Inflammatory macrophage treated with lipopolysaccharide for 1 hour (primary cell): ENCODE measurements around the gene PNRC1.
"Not testable (repeated sequence)": the region's sequence is repeated elsewhere in the genome, so short reads cannot be mapped to it uniquely, and the experiment has no call there.

Source experiments
- DNase-seq, 2 donors: peaks; one replicate each; pipeline ENCODE4 v3.0.0-alpha.2; 2020 to 2022

The PNRC1 gene

GRCh38 chr6:89059227-89059626 lies 21.3 kb upstream of the PNRC1 start:
- no peak for DNase-seq

GRCh38 chr6:89063881-89064280 lies 16.7 kb upstream of the PNRC1 start:
- no peak for DNase-seq

- not testable (repeated sequence) for DNase-seq
These were observed 15.6 kb upstream of the PNRC1 start for GRCh38 chr6:89064931-89065330.

- DNase-seq = not testable (repeated sequence)
These were observed 14.4 kb upstream of the PNRC1 start for GRCh38 chr6:89066121-89066520.

- peak; percentile 60 to 82 for DNase-seq
These were observed 13.5 kb upstream of the PNRC1 start for GRCh38 chr6:89066940-89067646.

GRCh38 chr6:89067796-89068195 lies 12.8 kb upstream of the PNRC1 start:
- no peak for DNase-seq

- no peak for DNase-seq
These were observed 11.9 kb upstream of the PNRC1 start for GRCh38 chr6:89068695-89069094.

GRCh38 chr6:89069536-89070163 lies 10.9 kb upstream of the PNRC1 start:
- DNase-seq = no peak

GRCh38 chr6:89071036-89071435 lies 9.5 kb upstream of the PNRC1 start:
- no peak for DNase-seq

GRCh38 chr6:89073014-89073620 lies 7.4 kb upstream of the PNRC1 start:
- DNase-seq = peak; percentile 70 to 83

- no peak for DNase-seq
These were observed 6.7 kb upstream of the PNRC1 start for GRCh38 chr6:89073840-89074239.

- DNase-seq = peak; percentile 82
These were observed 878 bp upstream of the PNRC1 start for GRCh38 chr6:89079511-89080234.

- no peak for DNase-seq
These were observed 525 bp downstream of the PNRC1 start for GRCh38 chr6:89081129-89081422.

- DNase-seq = peak; percentile 90 to 96
These were observed 1.1 kb downstream of the PNRC1 start for GRCh38 chr6:89081423-89082322.

- peak in 1 of 2 donors; percentile 61 for DNase-seq
These were observed 1.9 kb downstream of the PNRC1 start for GRCh38 chr6:89082486-89082891.

- DNase-seq = no peak
These were observed 4.0 kb downstream of the PNRC1 start for GRCh38 chr6:89084542-89084941.

- DNase-seq = peak in 1 of 2 donors; percentile 19
These were observed 4.4 kb downstream of the PNRC1 start for GRCh38 chr6:89084954-89085353.

- peak in 1 of 2 donors; percentile 21 for DNase-seq
These were observed 5.1 kb downstream of the PNRC1 start for GRCh38 chr6:89085409-89086205.

- DNase-seq = peak; percentile 86 to 92
These were observed 7.3 kb downstream of the PNRC1 start for GRCh38 chr6:89087881-89088280.

- DNase-seq = no peak
These were observed 17.9 kb downstream of the PNRC1 start for GRCh38 chr6:89098461-89098860.

GRCh38 chr6:89100114-89100513 lies 19.6 kb downstream of the PNRC1 start:
- no peak for DNase-seq

- peak; percentile 36 to 81 for DNase-seq
These were observed 29.7 kb downstream of the PNRC1 start for GRCh38 chr6:89110284-89110683.
